ENCODE results near the gene GUCA1C. TPM values are rescaled to one million over a fixed set of nuclear protein-coding genes. Genes with fewer than 3 reads are reported as not detected.
A peak's percentile ranks its signal among the peaks of the same experiment; 100 is the strongest.

GUCA1C gene
- total and polyA plus RNA-seq, 2 experiments from 2014 or later = not detected

DNA sequence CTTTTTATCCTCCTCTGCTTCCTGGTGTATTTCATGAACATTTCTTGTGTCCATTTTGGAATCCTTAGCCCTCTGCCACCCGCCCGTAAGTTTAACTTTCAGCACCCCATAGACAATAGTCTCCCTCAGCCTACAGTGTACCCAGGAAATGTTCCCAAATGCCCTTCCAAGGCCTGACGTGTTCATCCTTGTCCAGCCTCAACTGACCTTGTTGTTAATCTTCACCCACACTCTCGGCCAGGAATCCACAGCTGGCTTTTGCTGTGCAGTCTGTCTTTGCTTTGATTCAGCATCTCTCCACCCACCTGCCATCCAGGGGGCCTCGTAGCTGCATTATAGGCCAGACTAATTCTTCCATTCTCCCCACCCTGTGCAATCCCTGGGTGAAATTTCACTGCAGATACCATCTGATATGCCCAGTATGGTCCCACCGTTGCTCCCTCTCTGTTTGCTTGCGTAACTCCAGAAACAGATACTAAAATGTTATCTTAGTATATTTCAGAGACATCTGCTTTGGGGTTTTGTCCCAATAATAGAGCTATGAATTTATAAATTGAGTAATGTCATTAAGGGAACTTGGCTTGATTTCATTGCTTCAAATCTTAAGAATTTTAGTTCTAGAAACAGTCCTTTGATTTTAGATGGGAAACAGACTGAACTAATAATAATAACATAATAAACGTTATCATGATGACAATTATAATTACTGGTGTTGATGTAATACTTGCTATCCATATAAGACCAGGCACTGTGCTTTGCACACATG, 16.6 kb downstream of the GUCA1C start:
- H3K36me3 ChIP-seq = no peaks in the 10 kb centered on the region
- H3K27me3 ChIP-seq = no peaks in the 10 kb centered on the region
- DNase-seq (ENCODE audit: low read depth in 1 of 2, low spot score in 1 of 2) = no peak
- no peak overlapping the region for H3K27ac ChIP-seq
- TF ChIP-seq, protein P1, sequence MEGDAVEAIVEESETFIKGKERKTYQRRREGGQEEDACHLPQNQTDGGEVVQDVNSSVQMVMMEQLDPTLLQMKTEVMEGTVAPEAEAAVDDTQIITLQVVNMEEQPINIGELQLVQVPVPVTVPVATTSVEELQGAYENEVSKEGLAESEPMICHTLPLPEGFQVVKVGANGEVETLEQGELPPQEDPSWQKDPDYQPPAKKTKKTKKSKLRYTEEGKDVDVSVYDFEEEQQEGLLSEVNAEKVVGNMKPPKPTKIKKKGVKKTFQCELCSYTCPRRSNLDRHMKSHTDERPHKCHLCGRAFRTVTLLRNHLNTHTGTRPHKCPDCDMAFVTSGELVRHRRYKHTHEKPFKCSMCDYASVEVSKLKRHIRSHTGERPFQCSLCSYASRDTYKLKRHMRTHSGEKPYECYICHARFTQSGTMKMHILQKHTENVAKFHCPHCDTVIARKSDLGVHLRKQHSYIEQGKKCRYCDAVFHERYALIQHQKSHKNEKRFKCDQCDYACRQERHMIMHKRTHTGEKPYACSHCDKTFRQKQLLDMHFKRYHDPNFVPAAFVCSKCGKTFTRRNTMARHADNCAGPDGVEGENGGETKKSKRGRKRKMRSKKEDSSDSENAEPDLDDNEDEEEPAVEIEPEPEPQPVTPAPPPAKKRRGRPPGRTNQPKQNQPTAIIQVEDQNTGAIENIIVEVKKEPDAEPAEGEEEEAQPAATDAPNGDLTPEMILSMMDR (IDR thresholded peaks at IDR 0.05; ENCODE audit: low read depth, low read length) = no peak
- no peak overlapping the region for H3K4me3 ChIP-seq
- peaks cover 5% of the 10 kb centered on the region for H3K4me1 ChIP-seq (ENCODE audit: low read depth)
- no peaks in the 10 kb centered on the region for H3K9me3 ChIP-seq (ENCODE audit: low read depth)

DNA sequence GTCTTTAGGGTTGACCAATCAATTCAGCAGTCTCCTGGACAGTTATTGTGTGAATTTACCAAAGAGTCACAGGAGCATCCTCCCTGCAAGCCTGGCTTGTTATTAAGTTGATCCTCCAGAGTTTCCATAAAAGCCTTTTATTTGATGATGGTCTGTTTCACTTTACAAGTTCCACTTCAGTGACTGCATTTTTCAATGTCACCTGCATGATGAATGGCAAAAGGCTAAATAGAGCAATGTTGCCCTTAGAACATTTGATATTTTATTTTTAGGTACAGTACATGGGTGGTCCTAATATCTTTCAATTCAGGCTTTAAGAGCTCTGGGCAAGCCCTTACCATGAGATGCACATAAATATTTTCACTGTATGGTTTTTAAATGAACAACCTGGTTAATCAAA, 22.6 kb downstream of the GUCA1C start:
- no peak for DNase-seq (ENCODE audit: low read depth in 1 of 2, low spot score in 1 of 2)
- H3K27ac ChIP-seq = no peak overlapping the region
- H3K9me3 ChIP-seq (ENCODE audit: low read depth) = no peaks in the 10 kb centered on the region
- no peaks in the 10 kb centered on the region for H3K4me1 ChIP-seq (ENCODE audit: low read depth)
- no peaks in the 10 kb centered on the region for H3K36me3 ChIP-seq
- H3K4me3 ChIP-seq = no peak overlapping the region
- TF ChIP-seq, protein P1 (IDR thresholded peaks at IDR 0.05; ENCODE audit: low read depth, low read length) = no peak
- no peaks in the 10 kb centered on the region for H3K27me3 ChIP-seq

DNA sequence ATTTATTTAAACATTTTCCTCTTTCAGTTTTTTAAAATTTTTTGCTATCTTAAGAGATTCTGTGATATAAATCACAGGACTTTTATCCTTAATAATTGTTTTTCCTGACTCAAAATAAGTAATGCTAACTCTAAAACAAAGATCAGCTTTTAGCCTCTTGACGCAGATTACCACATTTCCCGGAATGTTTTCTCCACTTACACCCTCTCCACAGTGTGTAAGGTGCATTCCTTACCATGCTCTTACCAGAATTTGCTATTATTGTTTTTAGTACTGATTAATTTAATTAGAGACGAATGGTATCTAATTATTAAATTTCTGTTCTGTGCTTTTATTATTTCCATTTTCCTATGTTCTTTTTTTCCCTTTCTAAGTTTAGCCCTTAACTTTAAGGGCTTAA, 34.8 kb downstream of the GUCA1C start:
- Histone ChIP-seq H3K27ac (no peak overlapping the region), H3K27me3 (no peaks in the 10 kb centered on the region), H3K36me3 (no peaks in the 10 kb centered on the region), H3K9me3 (ENCODE audit: low read depth) (no peaks in the 10 kb centered on the region), H3K4me3 (no peak overlapping the region), H3K4me1 (ENCODE audit: low read depth) (no peaks in the 10 kb centered on the region)
- DNase-seq (ENCODE audit: low read depth in 1 of 2, low spot score in 1 of 2) = no peak
- TF ChIP-seq, protein P1 (IDR thresholded peaks at IDR 0.05; ENCODE audit: low read depth, low read length) = no peak

DNA sequence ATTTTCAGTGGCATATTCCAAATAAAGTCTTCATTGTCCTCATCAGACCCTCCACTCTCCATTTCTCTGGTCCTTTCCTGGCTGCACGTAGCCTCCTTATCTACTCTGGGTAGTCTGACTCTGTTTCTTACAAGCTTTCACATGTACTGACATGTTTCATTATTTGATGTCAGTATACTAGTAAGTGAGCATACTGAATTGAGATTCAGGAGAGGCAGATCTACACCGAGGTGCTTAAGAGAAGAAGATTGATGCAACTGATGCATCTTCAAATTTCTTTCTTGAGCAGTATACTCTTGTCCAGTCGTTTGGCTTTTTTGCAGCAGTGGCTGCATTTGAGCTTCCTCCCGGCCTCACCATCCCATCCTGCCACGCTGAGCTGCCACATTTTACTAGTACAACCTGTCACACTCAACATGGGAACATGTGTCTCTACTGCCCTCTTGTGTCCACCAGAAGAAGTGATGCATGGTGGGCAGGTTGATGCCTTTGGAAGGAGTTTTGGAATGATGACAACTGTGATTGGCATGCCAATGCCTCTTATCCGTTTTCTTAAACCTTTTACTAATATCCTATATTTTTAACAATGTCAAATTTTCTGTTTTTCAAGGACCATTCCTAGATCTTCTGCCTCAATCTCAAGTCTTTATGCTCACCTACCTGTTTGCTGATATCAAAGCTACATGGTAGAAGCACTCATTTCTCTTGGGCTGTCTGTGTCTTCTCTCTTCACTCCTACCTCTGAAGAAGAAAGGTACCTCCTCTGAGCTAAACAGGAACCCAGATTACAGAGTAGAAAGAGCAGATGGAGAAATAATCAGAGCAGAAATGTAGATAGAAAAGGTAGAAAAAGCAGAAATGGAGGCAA, 38.7 kb downstream of the GUCA1C start:
- DNase-seq (ENCODE audit: low read depth in 1 of 2, low spot score in 1 of 2) = peak; percentile 72 to 74
- Histone ChIP-seq H3K4me3 (no peak overlapping the region), H3K27me3 (no peaks in the 10 kb centered on the region), H3K9me3 (ENCODE audit: low read depth) (no peaks in the 10 kb centered on the region), H3K36me3 (no peaks in the 10 kb centered on the region), H3K4me1 (ENCODE audit: low read depth) (no peaks in the 10 kb centered on the region), H3K27ac (no peak overlapping the region)
- TF ChIP-seq, protein P1 (IDR thresholded peaks at IDR 0.05; ENCODE audit: low read depth, low read length) = peak; percentile 92

DNA sequence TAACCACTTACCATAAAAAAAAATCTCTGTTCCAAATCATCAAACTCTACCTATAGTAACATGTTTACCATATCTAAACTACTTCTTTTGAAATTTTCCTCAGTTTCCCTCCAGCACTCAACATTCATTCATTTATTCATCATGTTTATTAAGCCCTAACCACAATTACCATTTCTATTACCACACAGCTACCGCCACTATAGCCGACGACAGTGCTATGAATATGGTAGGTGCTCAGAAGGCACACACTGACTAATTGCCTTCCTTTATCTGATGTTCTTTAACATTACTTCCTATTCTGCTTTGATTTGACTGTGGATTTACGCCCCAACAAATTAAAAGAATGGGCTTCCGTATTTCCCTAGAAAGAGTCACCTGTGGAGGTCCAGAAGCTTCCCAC, 43.9 kb downstream of the GUCA1C start:
- no peak for DNase-seq (ENCODE audit: low read depth in 1 of 2, low spot score in 1 of 2)
- Histone ChIP-seq H3K4me1 (ENCODE audit: low read depth) (no peaks in the 10 kb centered on the region), H3K4me3 (no peak overlapping the region), H3K36me3 (no peaks in the 10 kb centered on the region), H3K27me3 (no peaks in the 10 kb centered on the region), H3K9me3 (ENCODE audit: low read depth) (no peaks in the 10 kb centered on the region), H3K27ac (no peak overlapping the region)
- TF ChIP-seq, protein P1 (IDR thresholded peaks at IDR 0.05; ENCODE audit: low read depth, low read length) = no peak
